Effector CD8-positive, alpha-beta T cell (primary cell): ENCODE measurements around the gene PPM1N.

Source experiments
- DNase-seq: peaks from one replicate; lab custom pipeline; 2025; lab: John Stamatoyannopoulos, UW
- total RNA-seq, 4 experiments: gene quantifications; one replicate each; lab custom pipeline; 2026; lab: John Stamatoyannopoulos, UW

Gene PPM1N
- 2.4 to 3.4 (median 2.7) reads per million in 4 experiments for total RNA-seq

- peak; percentile 36 for DNase-seq
These were observed at the start of gene PPM1N for GRCh38 chr19:45498411-45499195. Gene PPM1N (plus strand): TSS chr19:45498443. CDS start chr19:45498473, 30 bp downstream.

- no peak for DNase-seq
These were observed 49.4 kb upstream of the PPM1N start for GRCh38 chr19:45448887-45449299.

GRCh38 chr19:45450012-45450333 lies 48.3 kb upstream of the PPM1N start:
- DNase-seq: no peak

- peak; percentile 63 for DNase-seq
These were observed 47.0 kb upstream of the PPM1N start for GRCh38 chr19:45451131-45451849.

GRCh38 chr19:45451850-45452387 lies 46.3 kb upstream of the PPM1N start:
- DNase-seq: no peak

- peak; percentile 42 for DNase-seq
These were observed 42.3 kb upstream of the PPM1N start for GRCh38 chr19:45455707-45456499.

- DNase-seq: no peak
These were observed 41.8 kb upstream of the PPM1N start for GRCh38 chr19:45456500-45456815.

GRCh38 chr19:45457776-45458175 lies 40.5 kb upstream of the PPM1N start:
- DNase-seq: no peak

GRCh38 chr19:45460807-45461347 lies 37.4 kb upstream of the PPM1N start:
- no peak for DNase-seq

GRCh38 chr19:45462174-45462573 lies 36.1 kb upstream of the PPM1N start:
- no peak for DNase-seq

GRCh38 chr19:45463241-45463640 lies 35.0 kb upstream of the PPM1N start:
- no peak for DNase-seq

GRCh38 chr19:45464274-45464673 lies 34.0 kb upstream of the PPM1N start:
- no peak for DNase-seq

- DNase-seq: no peak
These were observed 33.3 kb upstream of the PPM1N start for GRCh38 chr19:45464852-45465441.

GRCh38 chr19:45467115-45467455 lies 31.2 kb upstream of the PPM1N start:
- no peak for DNase-seq

GRCh38 chr19:45467456-45468158 lies 30.6 kb upstream of the PPM1N start, which contains the start of gene FOSB:
Gene FOSB (plus strand): TSS chr19:45467996. CDS start chr19:45468587, 591 bp downstream.
- DNase-seq: peak; percentile 97

GRCh38 chr19:45468159-45468651 lies 30.0 kb upstream of the PPM1N start:
- no peak for DNase-seq

GRCh38 chr19:45468803-45469131 lies 29.5 kb upstream of the PPM1N start:
- DNase-seq: peak; percentile 59

- DNase-seq: peak; percentile 73
These were observed 28.9 kb upstream of the PPM1N start for GRCh38 chr19:45469132-45469944.

- peak; percentile 64 for DNase-seq
These were observed 28.1 kb upstream of the PPM1N start for GRCh38 chr19:45469945-45470761.
